Right lobe of liver (tissue), 4 donors: Measurements from ENCODE around the gene STOM.

Source experiments
- CTCF ChIP-seq, 4 donors: fragments of 200-600 bp in 3 of 4; fragments of 450-650 bp in 1 of 4; IDR thresholded peaks; one replicate each; pipeline versions ENCODE4 v1.5.1 to v1.8.0; 2016 to 2022; ENCODE audit warnings: antibody characterized with exemption in 4 of 4, mild to moderate bottlenecking in 2 of 4
- POLR2A ChIP-seq: fragments of 450-650 bp; IDR thresholded peaks from one replicate; pipeline ENCODE4 v1.6.1; 2017; ENCODE audit warnings: antibody characterized with exemption, mild to moderate bottlenecking
- donor health status: DM: no; HTN: no; CAD: no.
- donor health status: DM: no; HTN: no; CAD: no.
- donor health status: DM: no; HTN: yes; CAD: no.

- TF ChIP-seq POLR2A (no peak), CTCF (IDR thresholded peaks at IDR 0.05) (no peak)
Observed at GRCh38 chr9:121318631-121319382, 51.2 kb downstream of the STOM start.
